GM23248 (cell line): Measurements from ENCODE around the gene SERPINH1.

Experiments
- EZH2 ChIP-seq: fragments of 200-600 bp; sonication (generic); IDR thresholded peaks from 2 replicates; pipeline ENCODE4 v1.6.1; 2018; ENCODE audit warnings: antibody characterized with exemption, mild to moderate bottlenecking; ENCODE audit not compliant: insufficient read depth, poor library complexity, severe bottlenecking
- EZH2phosphoT487 ChIP-seq: fragments of 200-600 bp; sonication (generic); IDR thresholded peaks from 2 replicates; pipeline ENCODE4 v1.6.1; 2018; ENCODE audit warnings: antibody characterized with exemption, moderate library complexity, mild to moderate bottlenecking, low read depth; ENCODE audit not compliant: insufficient read depth

- TF ChIP-seq EZH2 (no peak), EZH2phosphoT487 (no peak)
Observed at GRCh38 chr11:75563501-75563977, 1.5 kb downstream of the SERPINH1 start.
